CD14-positive monocyte (primary cell): ENCODE results near the gene COL15A1. TPM values are rescaled to one million over a fixed set of nuclear protein-coding genes. Genes with fewer than 3 reads are reported as not detected.

ENCODE experiments used
- DNase-seq, 3 donors: peaks; one replicate each; pipeline ENCODE4 v3.0.0-alpha.2; 2011 to 2022
- H2AFZ ChIP-seq: 2 replicates; pipeline ENCODE4 v1.6.0; 2012; ENCODE audit warnings: mild to moderate bottlenecking, low read depth, low read length, inconsistent platforms; ENCODE audit not compliant: insufficient read depth, poor library complexity, severe bottlenecking
- H3K27ac ChIP-seq, 2 donors: 1 replicate in 1 of 2; 2 replicates in 1 of 2; pipeline ENCODE4 v1.5.1; 2012 to 2013; ENCODE audit warnings: low read length in 2 of 2, control low read depth in 1 of 2, inconsistent platforms in 1 of 2, low read depth in 1 of 2, mild to moderate bottlenecking in 1 of 2
- H3K27me3 ChIP-seq, 2 donors: one replicate each; pipeline versions ENCODE4 v1.6.0 to v1.6.1; 2011 to 2013; ENCODE audit warnings: low read length in 2 of 2; ENCODE audit not compliant: control insufficient read depth in 2 of 2, insufficient read depth in 2 of 2
- H3K36me3 ChIP-seq, 2 donors: replicated peaks in 1 of 2; 1 replicate in 1 of 2; 2 replicates in 1 of 2; pipeline versions ENCODE4 v1.5.1 to v1.6.1; 2012 to 2013; ENCODE audit warnings: low read length in 2 of 2, control low read depth in 1 of 2, inconsistent platforms in 1 of 2, mild to moderate bottlenecking in 1 of 2; ENCODE audit not compliant: insufficient read depth in 2 of 2, control insufficient read depth in 1 of 2
- H3K4me1 ChIP-seq, 2 donors: 1 replicate in 1 of 2; 2 replicates in 1 of 2; pipeline versions ENCODE4 v1.5.1 to v1.6.1; 2012 to 2013; ENCODE audit warnings: low read length in 2 of 2, control low read depth in 1 of 2, inconsistent platforms in 1 of 2, mild to moderate bottlenecking in 1 of 2, moderate library complexity in 1 of 2; ENCODE audit not compliant: insufficient read depth in 2 of 2, control insufficient read depth in 1 of 2
- H3K4me2 ChIP-seq: replicated peaks from 2 replicates; pipeline ENCODE3; 2012; ENCODE audit warnings: low read length, moderate library complexity, mild to moderate bottlenecking; ENCODE audit not compliant: poor library complexity, severe bottlenecking; ENCODE audit errors: extremely low read depth
- H3K4me3 ChIP-seq, 3 experiments: fragments of 200-600 bp in 1 of 3; sonication (generic) in 1 of 3; replicated peaks in 1 of 3; 1 replicate in 2 of 3; 2 replicates in 1 of 3; pipeline ENCODE4 v1.5.1; 2011 to 2013; ENCODE audit warnings: low read length in 3 of 3, mild to moderate bottlenecking in 3 of 3, control low read depth in 2 of 3, low read depth in 2 of 3, inconsistent platforms in 1 of 3, moderate library complexity in 1 of 3
- H3K79me2 ChIP-seq: 2 replicates; pipeline ENCODE4 v1.6.0; 2012; ENCODE audit warnings: mild to moderate bottlenecking, control low read depth, inconsistent platforms, low read length, moderate library complexity; ENCODE audit not compliant: insufficient read depth
- H3K9ac ChIP-seq: 2 replicates; pipeline ENCODE4 v1.6.0; 2017; ENCODE audit warnings: low read length, mild to moderate bottlenecking; ENCODE audit not compliant: insufficient read depth, poor library complexity, severe bottlenecking
- H3K9me3 ChIP-seq, 2 donors: replicated peaks in 1 of 2; 1 replicate in 1 of 2; 2 replicates in 1 of 2; pipeline versions ENCODE4 v1.5.1 to v1.6.1; 2012 to 2013; ENCODE audit warnings: low read length in 2 of 2, control low read depth in 1 of 2; ENCODE audit not compliant: control insufficient read depth in 1 of 2, insufficient read depth in 1 of 2
- H4K20me1 ChIP-seq: 2 replicates; pipeline ENCODE4 v1.6.0; 2012; ENCODE audit warnings: mild to moderate bottlenecking, low read length, control low read depth, moderate library complexity; ENCODE audit not compliant: insufficient read depth
- H3K27ac Mint-ChIP-seq, 7 donors: one replicate each; pipeline ENCODE4 v1.8.0; 2020; ENCODE audit warnings: mild to moderate bottlenecking in 7 of 7, mixed read lengths in 7 of 7, moderate library complexity in 6 of 7, inconsistent platforms in 2 of 7
- H3K27me3 Mint-ChIP-seq, 3 donors: one replicate each; pipeline ENCODE4 v1.8.0; 2021 to 2022; ENCODE audit warnings: low read depth in 3 of 3, mild to moderate bottlenecking in 3 of 3, mixed read lengths in 3 of 3, moderate library complexity in 3 of 3, inconsistent platforms in 1 of 3
- H3K36me3 Mint-ChIP-seq, 2 donors: one replicate each; pipeline ENCODE4 v1.8.0; 2020; ENCODE audit warnings: mixed read lengths in 2 of 2, inconsistent platforms in 1 of 2, mild to moderate bottlenecking in 1 of 2
- H3K4me1 Mint-ChIP-seq: one replicate; pipeline ENCODE4 v1.8.0; 2020; ENCODE audit warnings: mild to moderate bottlenecking, mixed read lengths
- H3K4me3 Mint-ChIP-seq, 2 donors: one replicate each; pipeline ENCODE4 v1.8.0; 2020; ENCODE audit warnings: mild to moderate bottlenecking in 2 of 2, mixed read lengths in 2 of 2, moderate library complexity in 1 of 2
- H3K9me3 Mint-ChIP-seq, 7 donors: one replicate each; pipeline ENCODE4 v1.8.0; 2020 to 2022; ENCODE audit warnings: mixed read lengths in 7 of 7, mild to moderate bottlenecking in 6 of 7, moderate library complexity in 6 of 7, inconsistent platforms in 2 of 7
- CTCF ChIP-seq: fragments of 200-600 bp; IDR thresholded peaks from one replicate; pipeline ENCODE4 v1.8.0; 2022; ENCODE audit warnings: antibody characterized with exemption, mild to moderate bottlenecking
- WGBS: methylation state at CpG from one replicate; pipeline ENCODE4 v1.1.5; 2013; ENCODE audit warnings: missing lambda C conversion rate; ENCODE audit not compliant: insufficient coverage; 5-methylcytosine and 5-hydroxymethylcytosine counted together
- intact Hi-C, 2 donors: fragments of 100-400 bp; cut with micrococcal nuclease; formaldehyde crosslinking; loops; one replicate each; pipeline versions ENCODE4 v1.15.0 to v1.15.1; 2023
- polyA plus RNA-seq, 3 donors: library from polyadenylated mRNA; depleted of rRNA in 1 of 3; unstranded in 2 of 3; stranded (reverse) in 1 of 3; fragments of 300-500 nt in 2 of 3; fragments of >200 nt in 1 of 3; fragmentation: Illumina TruSeq in 2 of 3; gene quantifications; 1 replicate in 2 of 3; 2 replicates in 1 of 3; pipeline ENCODE4 v1.2.3, GENCODE V29; 2012 to 2021

The COL15A1 gene
- polyA plus RNA-seq, 3 donors = 0.03 to 0.14 (median 0.11) TPM

- Histone ChIP-seq H3K9ac (no peak overlapping the region), H3K27me3 (no peaks in the 10 kb centered on the region), H3K4me1 (peaks cover 0 to 3% of the 10 kb centered on the region in 2 donors), H3K27ac (no peak overlapping the region), H3K79me2 (no peaks in the 10 kb centered on the region), H3K9me3 (no peaks in the 10 kb centered on the region), H3K4me3 (no peak overlapping the region), H3K4me2 (no peak overlapping the region), H2AFZ (no peak overlapping the region), H4K20me1 (no peaks in the 10 kb centered on the region), H3K36me3 (no peaks in the 10 kb centered on the region)
- H3K9me3 Mint-ChIP-seq = no peaks in the 10 kb centered on the region
- peak in 1 of 3 donors; percentile 36 for DNase-seq
- H3K27me3 Mint-ChIP-seq = peaks cover 0 to 3% (median 2%) of the 10 kb centered on the region in 3 donors
- no peak for TF ChIP-seq CTCF
- intact Hi-C loops = no loop called here
- H3K27ac Mint-ChIP-seq = no peak overlapping the region
- peaks cover 15% of the 10 kb centered on the region for H3K4me1 Mint-ChIP-seq
- H3K4me3 Mint-ChIP-seq = peak overlapping the region in 1 of 2 donors; percentile 38
- no peaks in the 10 kb centered on the region for H3K36me3 Mint-ChIP-seq
- 94% methylated on average over 9 of the region's 9 CpGs for WGBS
Measured at GRCh38 chr9:99071313-99072039, 127.8 kb downstream of the COL15A1 start.

- WGBS = 78% methylated on average over 3 of the region's 6 CpGs
- intact Hi-C loops = no loop called here
- Mint-ChIP-seq H3K4me3 (no peak overlapping the region), H3K36me3 (no peaks in the 10 kb centered on the region), H3K4me1 (peaks cover 20% of the 10 kb centered on the region), H3K27me3 (peaks cover 0 to 3% (median 2%) of the 10 kb centered on the region in 3 donors), H3K9me3 (no peaks in the 10 kb centered on the region), H3K27ac (peak overlapping the region in 1 of 7 donors; percentile 10)
- Histone ChIP-seq H4K20me1 (no peaks in the 10 kb centered on the region), H3K79me2 (no peaks in the 10 kb centered on the region), H3K27ac (no peak overlapping the region), H3K4me2 (no peak overlapping the region), H3K9ac (no peak overlapping the region), H3K4me1 (peaks cover 3 to 9% of the 10 kb centered on the region in 2 donors), H3K4me3 (no peak overlapping the region), H3K27me3 (no peaks in the 10 kb centered on the region), H3K9me3 (no peaks in the 10 kb centered on the region), H2AFZ (no peak overlapping the region), H3K36me3 (no peaks in the 10 kb centered on the region)
- peak in 1 of 3 donors; percentile 23 for DNase-seq
- TF ChIP-seq CTCF = no peak
Measured at GRCh38 chr9:99072040-99072394, 128.3 kb downstream of the COL15A1 start.
